HepG2 (cell line): ENCODE data around the gene ARVCF. TPM values are rescaled to one million over a fixed set of nuclear protein-coding genes. Genes with fewer than 3 reads are reported as not detected.

ENCODE experiments used
- ARNT2 ChIP-seq: sonication (generic); formaldehyde crosslinking; IDR thresholded peaks from 2 replicates; pipeline ENCODE4 v1.8.0; 2022; ENCODE audit warnings: mild to moderate bottlenecking, low read depth, missing genetic modification reagents, moderate library complexity
- ATF7-NPFF ChIP-seq: sonication (generic); formaldehyde crosslinking; IDR thresholded peaks from 2 replicates; pipeline ENCODE4 v1.8.1; 2023; ENCODE audit warnings: mild to moderate bottlenecking, low read depth, missing genetic modification reagents, moderate library complexity
- CBX5 ChIP-seq: sonication (generic); formaldehyde crosslinking; IDR thresholded peaks from 2 replicates; pipeline ENCODE4 v1.4.0; 2020; ENCODE audit warnings: missing genetic modification reagents, borderline replicate concordance
- EP300 ChIP-seq, 3 experiments: sonication (generic) in 1 of 3; formaldehyde crosslinking in 1 of 3; IDR thresholded peaks; 2 replicates each; pipeline versions ENCODE4 v1.5.1 to v1.6.1; 2011 to 2020; ENCODE audit warnings: low read depth in 2 of 3, low read length in 2 of 3, borderline replicate concordance in 1 of 3, improper control_type of control experiment in 1 of 3, mild to moderate bottlenecking in 1 of 3, missing genetic modification reagents in 1 of 3, moderate library complexity in 1 of 3
- FOXJ3 ChIP-seq: sonication (generic); formaldehyde crosslinking; IDR thresholded peaks from 2 replicates; pipeline ENCODE4 v1.4.0; 2020; ENCODE audit warnings: missing genetic modification reagents, mild to moderate bottlenecking, borderline replicate concordance
- FOXP4 ChIP-seq: sonication (generic); formaldehyde crosslinking; IDR thresholded peaks from 2 replicates; pipeline ENCODE4 v1.4.0; 2020; ENCODE audit warnings: missing genetic modification reagents
- HIC2 ChIP-seq: sonication (generic); formaldehyde crosslinking; IDR thresholded peaks from 2 replicates; pipeline ENCODE4 v1.9.0; 2022; ENCODE audit warnings: low read depth, missing genetic modification reagents
- KLF12 ChIP-seq: sonication (generic); formaldehyde crosslinking; IDR thresholded peaks from 2 replicates; pipeline ENCODE4 v1.4.0; 2020; ENCODE audit warnings: missing genetic modification reagents, borderline replicate concordance
- POLR2A ChIP-seq, 2 experiments: IDR thresholded peaks; 2 replicates each; pipeline ENCODE4 v1.6.1; 2011; ENCODE audit warnings: low read depth in 2 of 2, low read length in 2 of 2, mild to moderate bottlenecking in 1 of 2, moderate library complexity in 1 of 2; ENCODE audit not compliant: insufficient read depth in 1 of 2
- PRDM4 ChIP-seq: sonication (generic); formaldehyde crosslinking; IDR thresholded peaks from 2 replicates; pipeline ENCODE4 v1.9.0; 2021; ENCODE audit warnings: missing genetic modification reagents, borderline replicate concordance
- RARA ChIP-seq: IDR thresholded peaks from 2 replicates; pipeline ENCODE4 v1.6.1; 2016; ENCODE audit warnings: missing genetic modification reagents, missing compliant biosample characterization
- RBAK ChIP-seq: sonication (generic); formaldehyde crosslinking; IDR thresholded peaks from 2 replicates; pipeline ENCODE4 v1.5.1; 2020; ENCODE audit warnings: mild to moderate bottlenecking, missing genetic modification reagents
- SPEN ChIP-seq: sonication (generic); formaldehyde crosslinking; IDR thresholded peaks from 2 replicates; pipeline ENCODE4 v1.5.1; 2020; ENCODE audit warnings: low read depth, mild to moderate bottlenecking, missing genetic modification reagents
- STAG1 ChIP-seq: sonication (generic); formaldehyde crosslinking; IDR thresholded peaks from 2 replicates; pipeline ENCODE4 v1.4.0; 2020; ENCODE audit warnings: missing genetic modification reagents
- TARDBP ChIP-seq: sonication (generic); formaldehyde crosslinking; IDR thresholded peaks from 2 replicates; pipeline ENCODE4 v1.8.0; 2022; ENCODE audit warnings: mild to moderate bottlenecking, missing genetic modification reagents
- THAP11 ChIP-seq: IDR thresholded peaks from 2 replicates; pipeline ENCODE4 v1.6.1; 2016; ENCODE audit warnings: missing biosample characterization, missing genetic modification reagents
- ZNF530 ChIP-seq: sonication (generic); formaldehyde crosslinking; IDR thresholded peaks from 2 replicates; pipeline ENCODE4 v1.5.0; 2020; ENCODE audit warnings: low read depth, mild to moderate bottlenecking, missing genetic modification reagents
- ZNF614 ChIP-seq: IDR thresholded peaks from 2 replicates; pipeline ENCODE4 v1.6.1; 2018; ENCODE audit warnings: missing biosample characterization, missing genetic modification reagents, inconsistent platforms, borderline replicate concordance
- ZNF639 ChIP-seq: conservative IDR thresholded peaks from 2 replicates; pipeline ENCODE4 v1.6.1; 2018; ENCODE audit warnings: missing genetic modification reagents
- ZZZ3 ChIP-seq: sonication (generic); formaldehyde crosslinking; IDR thresholded peaks from 2 replicates; pipeline ENCODE4 v1.4.0; 2020; ENCODE audit warnings: missing genetic modification reagents, mild to moderate bottlenecking, borderline replicate concordance
- polyA plus RNA-seq, 8 experiments: library from polyadenylated mRNA; depleted of rRNA in 3 of 8; stranded (reverse) in 7 of 8; unstranded in 1 of 8; fragments of >200 nt; fragmentation: Illumina TruSeq in 4 of 8; extraction: Trizol in 4 of 8; gene quantifications; 2 replicates each; pipeline versions ENCODE4 v1.2.1 to v1.2.3, GENCODE V29; 2011 to 2016; ENCODE audit warnings: low read depth in 4 of 8, missing spikeins in 1 of 8, mixed read lengths in 1 of 8; ENCODE audit not compliant: insufficient read depth in 1 of 8
- total RNA-seq, 5 experiments: library from RNA; depleted of rRNA; stranded (reverse); fragments of >200 nt; fragmentation: Illumina TruSeq; extraction: Trizol; gene quantifications; 2 replicates each; pipeline ENCODE4 v1.2.3, GENCODE V29; 2016; ENCODE audit warnings: low read depth in 1 of 5

The ARVCF gene
- total and polyA plus RNA-seq, 2 of the 13 experiments (the other 11 are each of a cell fraction or from before 2014, with no cell fraction given), result 16.4 to 17.7 TPM

GRCh38 chr22:19937616-19938473 is 78.8 kb downstream of the ARVCF start (continued):
- peak; percentile 56; the same call in 1 of the 2 replicates for TF ChIP-seq FOXJ3 (CRISPR knock-in tag)
- TF ChIP-seq RARA (CRISPR knock-in tag), result peak; percentile 24; the same call in 1 of the 2 replicates
- 0 out of 2 replicates have a peak, but pooled peaks have one; percentile 25 for TF ChIP-seq THAP11 (CRISPR knock-in tag)
- peak; percentile 65; the same call in 1 of the 2 replicates for TF ChIP-seq CBX5 (CRISPR knock-in tag)
- TF ChIP-seq EP300 (IDR thresholded peaks at IDR 0.05; ENCODE audit: low read depth in 2 of 2, low read length in 2 of 2), result peak in 1 of 2 experiments; percentile 65; a peak in 1 of 4 replicates
- TF ChIP-seq EP300 (CRISPR knock-in tag; IDR thresholded peaks at IDR 0.05; ENCODE audit: borderline replicate concordance), result peak; percentile 33; the same call in 1 of the 2 replicates
- no peak for TF ChIP-seq RBAK (CRISPR knock-in tag)
- TF ChIP-seq STAG1, result no peak
- no peak for TF ChIP-seq ZNF530 (CRISPR knock-in tag)
- no peak for TF ChIP-seq ZZZ3 (CRISPR knock-in tag)
- TF ChIP-seq POLR2A (IDR thresholded peaks at IDR 0.05; ENCODE audit: insufficient read depth in 1 of 2, low read depth in 2 of 2, low read length in 2 of 2), result peak in 1 of 2 experiments; percentile 22; a peak in 1 of 4 replicates
- TF ChIP-seq ATF7-NPFF (CRISPR knock-in tag), result no peak
- no peak for TF ChIP-seq KLF12
- no peak for TF ChIP-seq SPEN (CRISPR knock-in tag)
- 0 out of 2 replicates have a peak, but pooled peaks have one; percentile 31 for TF ChIP-seq ARNT2 (CRISPR knock-in tag)
- TF ChIP-seq ZNF639 (CRISPR knock-in tag), result 0 out of 2 replicates have a peak, but pooled peaks have one; percentile 35
- TF ChIP-seq PRDM4 (CRISPR knock-in tag), result no peak
- peak; percentile 63; the same call in 1 of the 2 replicates for TF ChIP-seq HIC2 (CRISPR knock-in tag)
- peak; percentile 49; the same call in 1 of the 2 replicates for TF ChIP-seq ZNF614
- TF ChIP-seq TARDBP (CRISPR knock-in tag), result no peak
- TF ChIP-seq FOXP4 (CRISPR knock-in tag), result peak; percentile 73
